Stomach (tissue), 4 donors: ENCODE measurements around the gene ANKLE1.

Source experiments
- POLR2A ChIP-seq, 4 donors: fragments of 450-650 bp; IDR thresholded peaks; one replicate each; pipeline ENCODE4 v1.6.1; 2016; ENCODE audit warnings: antibody characterized with exemption in 4 of 4, control low read depth in 2 of 4, mild to moderate bottlenecking in 1 of 4, moderate library complexity in 1 of 4
- POLR2AphosphoS5 ChIP-seq, 3 donors: sonication (generic); formaldehyde crosslinking; IDR thresholded peaks; one replicate each; pipeline ENCODE4 v1.6.1; 2016; ENCODE audit warnings: antibody characterized with exemption in 3 of 3
- TF ChIP-seq, protein P1 (sequence below), 7 experiments: fragments of 450-650 bp in 4 of 7; fragments of 200-600 bp in 3 of 7; sonication (generic) in 3 of 7; IDR thresholded peaks; one replicate each; pipeline ENCODE4 v1.5.1; 2016 to 2019; ENCODE audit warnings: antibody characterized with exemption in 7 of 7, control low read depth in 2 of 7, mild to moderate bottlenecking in 1 of 7

- TF ChIP-seq POLR2AphosphoS5 (IDR thresholded peaks at IDR 0.05) (no peak), POLR2A (IDR thresholded peaks at IDR 0.05) (no peak)
- TF ChIP-seq, protein P1, sequence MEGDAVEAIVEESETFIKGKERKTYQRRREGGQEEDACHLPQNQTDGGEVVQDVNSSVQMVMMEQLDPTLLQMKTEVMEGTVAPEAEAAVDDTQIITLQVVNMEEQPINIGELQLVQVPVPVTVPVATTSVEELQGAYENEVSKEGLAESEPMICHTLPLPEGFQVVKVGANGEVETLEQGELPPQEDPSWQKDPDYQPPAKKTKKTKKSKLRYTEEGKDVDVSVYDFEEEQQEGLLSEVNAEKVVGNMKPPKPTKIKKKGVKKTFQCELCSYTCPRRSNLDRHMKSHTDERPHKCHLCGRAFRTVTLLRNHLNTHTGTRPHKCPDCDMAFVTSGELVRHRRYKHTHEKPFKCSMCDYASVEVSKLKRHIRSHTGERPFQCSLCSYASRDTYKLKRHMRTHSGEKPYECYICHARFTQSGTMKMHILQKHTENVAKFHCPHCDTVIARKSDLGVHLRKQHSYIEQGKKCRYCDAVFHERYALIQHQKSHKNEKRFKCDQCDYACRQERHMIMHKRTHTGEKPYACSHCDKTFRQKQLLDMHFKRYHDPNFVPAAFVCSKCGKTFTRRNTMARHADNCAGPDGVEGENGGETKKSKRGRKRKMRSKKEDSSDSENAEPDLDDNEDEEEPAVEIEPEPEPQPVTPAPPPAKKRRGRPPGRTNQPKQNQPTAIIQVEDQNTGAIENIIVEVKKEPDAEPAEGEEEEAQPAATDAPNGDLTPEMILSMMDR (IDR thresholded peaks at IDR 0.05), result no peak
Observed at GRCh38 chr19:17304386-17305215, 22.9 kb downstream of the ANKLE1 start.
